ENCODE results near the gene ITGA7. TPM values are rescaled to one million over a fixed set of nuclear protein-coding genes. Genes with fewer than 3 reads are reported as not detected.

Gene ITGA7
- polyA plus RNA-seq, 1 of the 3 experiments (the other 2 are of a cell fraction) = 19.7 TPM

DNA sequence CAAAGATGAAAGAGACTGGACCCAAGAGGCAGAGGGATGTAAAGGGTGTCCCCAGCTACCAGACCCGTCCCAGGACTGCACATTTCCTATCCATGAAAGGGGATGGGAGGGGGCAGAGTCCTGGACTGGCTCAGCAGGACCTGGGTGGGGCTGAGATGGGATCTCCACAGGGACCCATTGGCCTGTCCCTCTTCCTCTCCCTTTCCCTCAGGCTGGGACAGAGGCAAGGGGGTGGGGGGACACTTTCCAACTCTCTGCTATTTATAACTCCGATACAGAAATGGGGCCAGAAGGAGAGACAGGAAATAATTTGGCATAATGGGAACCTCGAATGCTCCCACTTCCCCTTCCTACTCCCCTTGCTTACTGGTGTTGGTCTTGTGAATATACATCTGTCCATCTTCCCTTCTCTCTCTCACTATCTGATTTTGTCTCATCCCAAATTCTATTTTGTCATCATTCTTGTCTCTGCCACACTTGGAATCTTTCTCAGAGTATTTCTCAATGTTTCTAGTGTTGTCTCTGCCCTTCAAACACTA is 1.1 kb upstream of the ITGA7 start (continued):
- no peak for TF ChIP-seq ZBTB33 (IDR thresholded peaks at IDR 0.05; ENCODE audit: borderline replicate concordance, low read depth)

- Histone ChIP-seq H3K79me2 (ENCODE audit: insufficient read depth) (no peaks in the 10 kb centered on the region), H4K20me1 (ENCODE audit: insufficient read depth) (no peaks in the 10 kb centered on the region), H3K9me3 (no peaks in the 10 kb centered on the region), H3K4me2 (peak overlapping the region; percentile 87), H3K9me2 (no peaks in the 10 kb centered on the region), H2AFZ (ENCODE audit: low read depth) (0 out of 2 replicates have a peak overlapping the region, but pooled peaks have one; percentile 63), H3K27ac (ENCODE audit: low read depth in 2 of 2, low read length in 1 of 2) (no peak overlapping the region), H3K4me1 (ENCODE audit: control insufficient read depth in 1 of 2, insufficient read depth in 2 of 2, low read depth in 1 of 2, low read length in 1 of 2) (peaks cover 11 to 12% of the 10 kb centered on the region in 2 experiments; a peak in 2 of 4 replicates), H3K27me3 (ENCODE audit: insufficient read depth) (no peaks in the 10 kb centered on the region; the same call in 1 of the 2 replicates), H3K9ac (peak overlapping the region; percentile 41; the same call in 1 of the 2 replicates), H3K4me3 (ENCODE audit: low read depth in 2 of 2, low read length in 1 of 2) (peak overlapping the region; percentile 51 to 69), H3K36me3 (replicated peaks in 1 of 2; ENCODE audit: control insufficient read depth in 1 of 2, insufficient read depth in 2 of 2, low read length in 1 of 2) (no peaks in the 10 kb centered on the region), H3F3A (replicated peaks; ENCODE audit: insufficient read depth) (no peaks in the 10 kb centered on the region)
- TF ChIP-seq, protein P1, sequence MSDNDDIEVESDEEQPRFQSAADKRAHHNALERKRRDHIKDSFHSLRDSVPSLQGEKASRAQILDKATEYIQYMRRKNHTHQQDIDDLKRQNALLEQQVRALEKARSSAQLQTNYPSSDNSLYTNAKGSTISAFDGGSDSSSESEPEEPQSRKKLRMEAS (IDR thresholded peaks at IDR 0.05; ENCODE audit: low read depth) = no peak
- TF ChIP-seq, protein P2, sequence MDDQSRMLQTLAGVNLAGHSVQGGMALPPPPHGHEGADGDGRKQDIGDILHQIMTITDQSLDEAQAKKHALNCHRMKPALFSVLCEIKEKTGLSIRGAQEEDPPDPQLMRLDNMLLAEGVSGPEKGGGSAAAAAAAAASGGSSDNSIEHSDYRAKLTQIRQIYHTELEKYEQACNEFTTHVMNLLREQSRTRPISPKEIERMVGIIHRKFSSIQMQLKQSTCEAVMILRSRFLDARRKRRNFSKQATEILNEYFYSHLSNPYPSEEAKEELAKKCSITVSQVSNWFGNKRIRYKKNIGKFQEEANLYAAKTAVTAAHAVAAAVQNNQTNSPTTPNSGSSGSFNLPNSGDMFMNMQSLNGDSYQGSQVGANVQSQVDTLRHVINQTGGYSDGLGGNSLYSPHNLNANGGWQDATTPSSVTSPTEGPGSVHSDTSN (IDR thresholded peaks at IDR 0.05) = 0 out of 2 replicates have a peak, but pooled peaks have one; percentile 3
- CTCF ChIA-PET = interaction anchor here (1.1 to 2.0 kb wide), 5 partner anchors 14 to 63 kb away, joined by 3 to 8 read pairs (median 5); no protein-coding TSS in a partner anchor
- DNase-seq = no peak
- POLR2A ChIA-PET = interaction anchor here (0.6 to 1.2 kb wide), 2 partner anchors 9 to 21 kb away, joined by 4 to 6 read pairs; partner anchors contain the start of genes BLOC1S1 and CD63
- 26% methylated on average over 8 of the region's 22 CpGs for WGBS (ENCODE audit: low lambda C conversion rate)
Measured at GRCh38 chr12:55707219-55707671, 459 bp downstream of the ITGA7 start.

DNA sequence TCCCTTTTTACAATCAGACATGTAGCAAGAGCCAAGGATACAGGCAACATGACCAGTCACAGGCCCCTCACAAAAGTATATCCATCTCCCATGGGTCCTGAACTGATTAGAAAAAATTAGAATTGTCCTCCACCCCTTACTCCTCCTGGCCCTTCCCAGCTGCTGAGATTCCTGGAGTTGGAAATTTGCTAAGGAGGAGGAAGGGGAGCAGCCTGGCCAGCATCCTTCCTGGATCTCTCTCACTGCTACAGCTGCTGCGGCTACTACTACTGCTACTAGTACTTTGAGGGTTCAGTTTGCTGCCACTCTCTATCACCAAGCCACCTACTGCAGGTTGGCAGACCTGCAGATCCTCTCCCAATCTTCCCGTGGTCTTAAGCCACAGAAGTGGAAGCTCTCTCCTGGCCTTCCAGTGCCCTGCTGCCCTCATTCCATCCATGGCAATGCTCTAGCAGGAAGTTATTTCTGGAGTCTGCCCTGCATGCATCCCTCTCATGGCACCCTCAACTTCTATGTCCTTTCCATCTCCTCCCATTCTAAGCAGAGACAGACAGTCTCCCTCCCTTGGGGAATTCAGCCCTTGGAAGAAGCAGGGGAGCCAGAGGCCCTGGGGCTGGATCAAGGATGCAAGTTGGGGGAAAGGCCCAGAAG is 1.0 kb downstream of the ITGA7 start:
- no peaks in the 10 kb centered on the region; the same call in 1 of the 2 replicates for H3K27me3 ChIP-seq (ENCODE audit: insufficient read depth)
- H4K20me1 ChIP-seq (ENCODE audit: insufficient read depth) = no peaks in the 10 kb centered on the region
- no peaks in the 10 kb centered on the region for H3K9me3 ChIP-seq
- H3K9ac ChIP-seq = peak overlapping the region; percentile 41; the same call in 1 of the 2 replicates
- no peaks in the 10 kb centered on the region for H3F3A ChIP-seq (replicated peaks; ENCODE audit: insufficient read depth)
- peak overlapping the region; percentile 51 to 69 for H3K4me3 ChIP-seq (ENCODE audit: low read depth in 2 of 2, low read length in 1 of 2)
- H2AFZ ChIP-seq (ENCODE audit: low read depth) = no peak overlapping the region
- H3K4me1 ChIP-seq (ENCODE audit: control insufficient read depth in 1 of 2, insufficient read depth in 2 of 2, low read depth in 1 of 2, low read length in 1 of 2) = peaks cover 11 to 12% of the 10 kb centered on the region in 2 experiments; a peak in 2 of 4 replicates
- WGBS (ENCODE audit: low lambda C conversion rate) = 100% methylated on average over 2 of the region's 2 CpGs
- POLR2A ChIA-PET = interaction anchor here (0.6 to 1.2 kb wide), 2 partner anchors 9 to 22 kb away, joined by 4 to 6 read pairs; partner anchors contain the start of genes BLOC1S1 and CD63
- no peak for DNase-seq
- H3K27ac ChIP-seq (ENCODE audit: low read depth in 2 of 2, low read length in 1 of 2) = no peak overlapping the region
- peak overlapping the region; percentile 87 for H3K4me2 ChIP-seq
- no peaks in the 10 kb centered on the region for H3K36me3 ChIP-seq (replicated peaks in 1 of 2; ENCODE audit: control insufficient read depth in 1 of 2, insufficient read depth in 2 of 2, low read length in 1 of 2)
- H3K79me2 ChIP-seq (ENCODE audit: insufficient read depth) = no peaks in the 10 kb centered on the region
- no peaks in the 10 kb centered on the region for H3K9me2 ChIP-seq
- CTCF ChIA-PET = interaction anchor here (1.1 to 2.0 kb wide), 6 partner anchors 10 to 62 kb away, joined by 3 to 8 read pairs (median 4); no protein-coding TSS in a partner anchor
- TF ChIP-seq, protein P1 (IDR thresholded peaks at IDR 0.05; ENCODE audit: low read depth) = no peak
- TF ChIP-seq EZH2phosphoT487 (IDR thresholded peaks at IDR 0.05; ENCODE audit: borderline replicate concordance, low read depth) = no peak
- TF ChIP-seq FOXJ3 (CRISPR knock-in tag; IDR thresholded peaks at IDR 0.05) = no peak
- TF ChIP-seq TEAD4 (IDR thresholded peaks at IDR 0.05; ENCODE audit: borderline replicate concordance, insufficient read depth) = no peak
- no peak for TF ChIP-seq FOSL2 (IDR thresholded peaks at IDR 0.05; ENCODE audit: borderline replicate concordance, low read depth)
- no peak for TF ChIP-seq REST (IDR thresholded peaks at IDR 0.05; ENCODE audit: low read depth, low read length)
- no peak for TF ChIP-seq CHD2 (IDR thresholded peaks at IDR 0.05; ENCODE audit: low read length, partially characterized antibody)
- no peak for TF ChIP-seq POLR2AphosphoS5 (IDR thresholded peaks at IDR 0.05; ENCODE audit: low read depth, low read length)
- TF ChIP-seq ELF1 (IDR thresholded peaks at IDR 0.05) = no peak
- no peak for TF ChIP-seq RCOR1 (IDR thresholded peaks at IDR 0.05; ENCODE audit: low read length)
- no peak for TF ChIP-seq SMC3 (IDR thresholded peaks at IDR 0.05; ENCODE audit: low read depth, low read length)
- no peak for TF ChIP-seq TAF1 (IDR thresholded peaks at IDR 0.05; ENCODE audit: borderline replicate concordance, low read depth, low read length)
- TF ChIP-seq YY1 (IDR thresholded peaks at IDR 0.05; ENCODE audit: low read depth) = no peak

All from SK-N-SH (cell line).